Gastrocnemius medialis (tissue), 4 donors: ENCODE measurements around the gene BCL10.
A peak's percentile ranks its signal among the peaks of the same experiment; 100 is the strongest.

Experiments used
- POLR2A ChIP-seq, 2 donors: fragments of 450-650 bp; IDR thresholded peaks; one replicate each; pipeline ENCODE4 v1.6.1; 2017; ENCODE audit warnings: antibody characterized with exemption in 2 of 2, mild to moderate bottlenecking in 2 of 2, moderate library complexity in 2 of 2
- TF ChIP-seq, protein P1 (sequence below), 5 experiments: fragments of 450-650 bp in 3 of 5; fragments of 200-600 bp in 2 of 5; sonication (generic) in 2 of 5; IDR thresholded peaks in 4 of 5; conservative IDR thresholded peaks in 1 of 5; 1 replicate in 4 of 5; 2 replicates in 1 of 5; pipeline ENCODE4 v1.5.1; 2016 to 2019; ENCODE audit warnings: antibody characterized with exemption in 5 of 5, mild to moderate bottlenecking in 3 of 5, moderate library complexity in 3 of 5

DNA sequence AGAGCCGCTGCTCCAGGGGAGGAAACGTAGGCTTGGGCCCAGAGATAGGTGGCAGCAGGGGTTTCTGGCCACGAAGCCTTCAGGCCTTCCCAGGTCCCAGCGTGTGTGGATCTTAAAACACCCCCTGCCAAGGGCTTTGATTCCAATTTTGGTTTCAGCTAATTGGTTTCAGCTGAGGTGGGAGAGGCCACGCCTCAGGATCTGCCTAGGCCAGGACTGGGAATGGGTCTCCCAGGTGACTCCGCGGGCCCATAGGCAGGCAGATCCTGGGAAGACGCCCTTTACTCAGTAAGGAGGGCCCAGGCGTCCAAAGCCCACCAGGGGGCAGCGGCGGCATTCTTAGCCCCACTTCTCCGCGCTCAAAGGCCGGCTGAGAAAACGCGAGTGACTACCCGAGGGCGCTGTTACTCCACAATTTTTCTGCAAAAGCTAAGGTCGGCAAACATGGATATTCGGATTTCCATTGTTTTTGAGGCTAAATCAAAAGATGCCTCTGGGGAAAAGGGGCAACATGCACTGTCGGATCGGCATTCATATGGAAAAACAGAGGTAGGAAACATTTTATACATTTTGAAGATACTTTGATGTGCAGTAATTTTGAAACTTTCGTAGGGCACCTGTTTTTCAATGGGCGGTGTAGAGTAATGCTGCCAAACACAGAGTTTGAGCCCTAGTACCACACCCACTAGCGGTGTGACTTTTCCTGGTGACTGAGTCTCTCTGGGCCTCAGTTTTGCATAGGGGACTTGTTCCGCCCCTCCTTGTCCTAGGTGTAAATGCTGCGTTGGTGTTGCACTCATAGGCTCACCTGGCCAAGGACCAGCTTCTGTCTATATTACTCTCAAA is 31.8 kb upstream of the BCL10 start:
- TF ChIP-seq, protein P1, sequence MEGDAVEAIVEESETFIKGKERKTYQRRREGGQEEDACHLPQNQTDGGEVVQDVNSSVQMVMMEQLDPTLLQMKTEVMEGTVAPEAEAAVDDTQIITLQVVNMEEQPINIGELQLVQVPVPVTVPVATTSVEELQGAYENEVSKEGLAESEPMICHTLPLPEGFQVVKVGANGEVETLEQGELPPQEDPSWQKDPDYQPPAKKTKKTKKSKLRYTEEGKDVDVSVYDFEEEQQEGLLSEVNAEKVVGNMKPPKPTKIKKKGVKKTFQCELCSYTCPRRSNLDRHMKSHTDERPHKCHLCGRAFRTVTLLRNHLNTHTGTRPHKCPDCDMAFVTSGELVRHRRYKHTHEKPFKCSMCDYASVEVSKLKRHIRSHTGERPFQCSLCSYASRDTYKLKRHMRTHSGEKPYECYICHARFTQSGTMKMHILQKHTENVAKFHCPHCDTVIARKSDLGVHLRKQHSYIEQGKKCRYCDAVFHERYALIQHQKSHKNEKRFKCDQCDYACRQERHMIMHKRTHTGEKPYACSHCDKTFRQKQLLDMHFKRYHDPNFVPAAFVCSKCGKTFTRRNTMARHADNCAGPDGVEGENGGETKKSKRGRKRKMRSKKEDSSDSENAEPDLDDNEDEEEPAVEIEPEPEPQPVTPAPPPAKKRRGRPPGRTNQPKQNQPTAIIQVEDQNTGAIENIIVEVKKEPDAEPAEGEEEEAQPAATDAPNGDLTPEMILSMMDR (IDR thresholded peaks at IDR 0.05 in 4 of 5, conservative IDR thresholded peaks at IDR 0.05 in 1 of 5) = peak; percentile 92 to 99 (median 95)
- TF ChIP-seq POLR2A (IDR thresholded peaks at IDR 0.05) = no peak
